Thyroid gland (tissue), 4 donors: ENCODE results near the gene ACOX2.

Experiments
- CTCF ChIP-seq, 6 experiments: fragments of 200-600 bp in 3 of 6; fragments of 450-650 bp in 3 of 6; sonication (generic) in 3 of 6; IDR thresholded peaks; one replicate each; pipeline ENCODE4 v1.5.1; 2016 to 2019; ENCODE audit warnings: antibody characterized with exemption in 6 of 6, mild to moderate bottlenecking in 2 of 6, inconsistent platforms in 1 of 6, moderate library complexity in 1 of 6
- POLR2A ChIP-seq, 2 donors: fragments of 450-650 bp; IDR thresholded peaks; one replicate each; pipeline ENCODE4 v1.6.1; 2017; ENCODE audit warnings: antibody characterized with exemption in 2 of 2, mild to moderate bottlenecking in 2 of 2, moderate library complexity in 1 of 2

DNA sequence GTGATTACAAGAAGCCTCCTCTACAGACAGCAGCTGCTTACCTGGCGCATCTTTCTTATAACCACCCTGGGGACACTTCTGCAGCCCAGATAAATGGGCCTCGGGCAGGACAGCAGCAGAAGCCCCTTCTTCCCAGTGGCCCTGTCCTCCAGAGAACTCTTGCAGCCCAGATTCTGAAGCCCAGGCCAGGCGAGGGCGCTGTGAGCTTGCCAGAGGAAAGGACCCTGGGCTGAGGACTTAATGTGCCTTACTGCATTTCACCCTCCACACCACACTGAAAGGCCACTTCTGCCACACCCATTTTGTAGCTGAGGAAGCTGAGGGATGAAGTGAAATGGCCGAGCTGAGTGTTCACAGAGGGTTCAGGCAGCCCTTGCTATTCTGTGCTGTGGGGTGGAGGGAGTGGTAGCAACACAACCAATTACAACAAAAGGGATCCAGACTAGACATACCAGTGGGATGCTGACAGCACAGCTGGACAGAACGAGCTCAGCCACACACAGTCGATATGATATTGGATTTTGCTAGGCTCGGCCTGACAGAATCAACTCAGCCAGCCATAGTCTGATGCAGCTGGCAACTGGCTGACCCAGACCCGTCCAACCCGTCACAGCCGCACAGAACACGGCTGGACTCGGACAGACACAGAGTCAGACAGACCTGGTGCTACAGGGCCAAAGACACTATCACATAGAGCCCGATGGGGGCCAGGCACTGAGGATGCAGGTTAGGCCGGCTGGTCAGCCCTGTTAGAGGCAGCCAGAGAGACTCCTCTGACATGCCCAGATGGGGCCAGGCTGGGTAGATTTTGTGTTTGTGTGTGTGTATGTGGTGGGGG, 7.3 kb downstream of the ACOX2 start:
- TF ChIP-seq CTCF (IDR thresholded peaks at IDR 0.05), result no peak
- no peak for TF ChIP-seq POLR2A (IDR thresholded peaks at IDR 0.05)
